Measurements from ENCODE around the gene ARHGEF10L.

DNA sequence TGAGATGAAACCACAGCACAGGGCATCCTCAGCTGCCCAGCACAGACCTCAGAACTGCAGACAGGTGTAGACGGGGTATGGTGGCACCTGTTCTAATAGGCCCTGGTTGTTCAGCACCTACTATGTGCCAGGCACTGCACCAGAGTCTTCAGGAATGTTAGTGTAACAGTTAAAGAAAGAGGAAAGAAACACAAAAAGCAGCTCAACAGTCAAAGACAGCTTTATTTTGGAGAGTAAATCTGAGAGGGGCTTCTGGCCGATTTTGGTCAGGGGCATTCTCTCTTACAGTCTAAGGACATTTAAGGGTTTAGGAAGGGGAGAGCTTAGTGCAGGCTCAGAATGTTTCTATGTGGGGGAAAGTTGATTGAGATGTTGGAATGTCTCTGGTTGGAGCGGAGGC lies 170.5 kb downstream of the ARHGEF10L start:
- TF ChIP-seq, protein P1, sequence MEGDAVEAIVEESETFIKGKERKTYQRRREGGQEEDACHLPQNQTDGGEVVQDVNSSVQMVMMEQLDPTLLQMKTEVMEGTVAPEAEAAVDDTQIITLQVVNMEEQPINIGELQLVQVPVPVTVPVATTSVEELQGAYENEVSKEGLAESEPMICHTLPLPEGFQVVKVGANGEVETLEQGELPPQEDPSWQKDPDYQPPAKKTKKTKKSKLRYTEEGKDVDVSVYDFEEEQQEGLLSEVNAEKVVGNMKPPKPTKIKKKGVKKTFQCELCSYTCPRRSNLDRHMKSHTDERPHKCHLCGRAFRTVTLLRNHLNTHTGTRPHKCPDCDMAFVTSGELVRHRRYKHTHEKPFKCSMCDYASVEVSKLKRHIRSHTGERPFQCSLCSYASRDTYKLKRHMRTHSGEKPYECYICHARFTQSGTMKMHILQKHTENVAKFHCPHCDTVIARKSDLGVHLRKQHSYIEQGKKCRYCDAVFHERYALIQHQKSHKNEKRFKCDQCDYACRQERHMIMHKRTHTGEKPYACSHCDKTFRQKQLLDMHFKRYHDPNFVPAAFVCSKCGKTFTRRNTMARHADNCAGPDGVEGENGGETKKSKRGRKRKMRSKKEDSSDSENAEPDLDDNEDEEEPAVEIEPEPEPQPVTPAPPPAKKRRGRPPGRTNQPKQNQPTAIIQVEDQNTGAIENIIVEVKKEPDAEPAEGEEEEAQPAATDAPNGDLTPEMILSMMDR (IDR thresholded peaks at IDR 0.05), result no peak
- no peak for TF ChIP-seq POLR2A (IDR thresholded peaks at IDR 0.05)
